AG04450 (cell line): ENCODE data around the gene HTR1D. TPM values are rescaled to one million over a fixed set of nuclear protein-coding genes. Genes with fewer than 3 reads are reported as not detected.
"Not testable (repeated sequence)": the region's sequence is repeated elsewhere in the genome, so short reads cannot be mapped to it uniquely, and the experiment has no call there.

Experiments used
- CTCF ChIA-PET: fragments of 300-600, 350-600 bp; formaldehyde crosslinking; extraction: SDS; loops from one replicate; lab custom pipeline; 2022; ENCODE audit warnings: antibody characterized with exemption, inconsistent platforms; lab: Charles Lee
- POLR2A ChIA-PET: fragments of 350-600 bp; formaldehyde crosslinking; extraction: SDS; loops from one replicate; lab custom pipeline; 2021; ENCODE audit warnings: antibody characterized with exemption, inconsistent platforms; lab: Yijun Ruan, JAX
- DNase-seq: peaks from one replicate; pipeline ENCODE4 v3.0.0-alpha.2; 2011; ENCODE audit warnings: low read depth, low spot score
- H3K27ac ChIP-seq: one replicate; pipeline ENCODE4 v1.5.1; 2012; ENCODE audit warnings: low read depth, low read length, control low read depth
- H3K27me3 ChIP-seq: one replicate; pipeline ENCODE4 v1.6.0; 2012; ENCODE audit warnings: low read length; ENCODE audit not compliant: control insufficient read depth, insufficient read depth
- H3K4me3 ChIP-seq: 2 replicates; pipeline ENCODE4 v1.5.1; 2011; ENCODE audit warnings: mild to moderate bottlenecking, low read depth, low read length, control low read depth
- H3K9me3 ChIP-seq: 2 replicates; pipeline ENCODE4 v1.5.1; 2012; ENCODE audit warnings: low read length; ENCODE audit not compliant: control insufficient read depth, insufficient read depth
- CTCF ChIP-seq: IDR thresholded peaks from 2 replicates; pipeline ENCODE4 v1.5.1; 2011; ENCODE audit warnings: low read depth, low read length, control low read depth, inconsistent platforms
- polyA plus RNA-seq: library from polyadenylated mRNA; depleted of rRNA; stranded (reverse); fragments of >200 nt; gene quantifications from 2 replicates; pipeline ENCODE4 v1.2.3, GENCODE V29; 2011

Gene HTR1D
- polyA plus RNA-seq, 1 experiment = 0.07 TPM

DNA sequence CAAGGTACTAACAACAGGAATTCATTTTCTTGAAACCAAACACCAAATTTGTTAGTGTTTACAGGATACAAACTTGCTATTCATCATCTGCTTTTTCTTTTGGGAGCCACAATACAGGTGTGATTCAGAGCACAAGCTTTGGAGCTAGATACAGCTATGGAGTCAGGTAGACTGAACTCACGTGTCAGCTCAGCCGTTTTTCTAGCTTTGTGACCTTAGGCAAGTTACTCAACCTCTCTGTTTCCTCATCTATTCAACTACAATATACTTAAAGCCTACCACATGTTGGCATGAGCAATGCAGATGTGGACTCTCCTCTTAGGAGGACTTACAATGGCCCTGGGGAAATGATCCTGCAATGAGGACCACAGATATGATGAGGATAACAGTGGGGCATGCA is 6.3 kb downstream of the HTR1D start:
- CTCF ChIA-PET = interaction anchor here (0.6 to 0.7 kb wide), 2 partner anchors 25 to 201 kb away, joined by 3 to 4 read pairs; no protein-coding TSS in a partner anchor
- peaks cover 9% of the 10 kb centered on the region for H3K27me3 ChIP-seq
- H3K27ac ChIP-seq = no peak overlapping the region
- no peak for TF ChIP-seq CTCF
- H3K4me3 ChIP-seq = no peak overlapping the region
- POLR2A ChIA-PET = no interaction called here
- no peak for DNase-seq
- no peaks in the 10 kb centered on the region for H3K9me3 ChIP-seq

GRCh38 chr1:23210351-23210785 is 6.9 kb downstream of the HTR1D start:
- CTCF ChIA-PET = interaction anchor here (0.6 kb wide), 1 partner anchor 202 kb away, joined by 4 read pairs; no protein-coding TSS in a partner anchor
- Histone ChIP-seq H3K9me3 (no peaks in the 10 kb centered on the region), H3K4me3 (no peak overlapping the region), H3K27ac (no peak overlapping the region), H3K27me3 (peaks cover 9% of the 10 kb centered on the region)
- TF ChIP-seq CTCF = 0 out of 2 replicates have a peak, but pooled peaks have one; percentile 5
- POLR2A ChIA-PET = no interaction called here
- DNase-seq = no peak

DNA sequence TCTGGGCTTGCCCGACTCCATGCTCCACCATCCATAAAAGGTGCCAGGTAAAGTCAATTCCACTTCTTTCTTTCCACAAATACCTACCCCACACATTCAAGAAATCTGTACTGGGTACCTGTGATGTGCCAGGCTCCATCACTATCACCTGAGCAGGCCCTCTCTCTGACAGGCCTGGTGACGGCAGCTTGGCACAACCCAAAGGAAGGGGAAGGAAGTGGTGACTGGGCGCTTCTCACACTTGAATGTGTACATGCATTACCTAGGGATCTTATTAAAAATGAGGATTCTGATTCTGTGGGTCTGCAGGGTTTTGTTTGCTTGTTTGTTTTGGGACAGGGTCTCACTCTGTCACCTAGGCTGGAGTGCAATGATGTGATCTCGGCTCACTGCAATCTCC is 7.5 kb downstream of the HTR1D start:
- Histone ChIP-seq H3K27me3 (peaks cover 9% of the 10 kb centered on the region), H3K27ac (no peak overlapping the region), H3K9me3 (no peaks in the 10 kb centered on the region), H3K4me3 (no peak overlapping the region)
- POLR2A ChIA-PET = no interaction called here
- no peak for DNase-seq
- TF ChIP-seq CTCF = no peak
- CTCF ChIA-PET = no interaction called here

DNA sequence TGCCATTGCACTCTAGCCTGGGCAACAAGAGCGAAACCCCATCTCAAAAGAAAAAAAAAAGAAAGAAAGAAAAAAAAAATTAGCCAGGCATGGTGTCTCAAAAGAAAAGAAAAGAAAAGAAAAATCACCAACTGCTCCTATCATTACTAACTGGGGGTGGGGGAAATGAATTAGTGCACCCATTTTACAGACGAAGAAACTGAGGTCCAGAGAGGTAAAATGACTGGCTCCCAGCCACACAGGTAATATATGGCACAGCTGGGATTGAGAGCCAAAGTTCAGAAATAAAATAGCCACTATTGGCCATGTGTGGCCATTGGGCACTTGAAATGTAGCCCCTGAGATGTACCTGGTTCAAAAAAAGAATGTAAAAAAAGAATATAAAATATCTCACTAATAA is 8.8 kb downstream of the HTR1D start:
- DNase-seq = no peak
- TF ChIP-seq CTCF = no peak
- CTCF ChIA-PET = interaction anchor here (0.6 kb wide), 1 partner anchor 44 kb away, joined by 3 read pairs; no protein-coding TSS in a partner anchor
- no peak overlapping the region for H3K27ac ChIP-seq
- no peaks in the 10 kb centered on the region for H3K9me3 ChIP-seq
- H3K4me3 ChIP-seq = no peak overlapping the region
- POLR2A ChIA-PET = no interaction called here
- peaks cover 7% of the 10 kb centered on the region for H3K27me3 ChIP-seq

GRCh38 chr1:23207733-23208132 is 9.6 kb downstream of the HTR1D start:
- DNase-seq, H3K4me3 ChIP-seq, CTCF ChIA-PET, POLR2A ChIA-PET, H3K27ac ChIP-seq, H3K27me3 ChIP-seq, H3K9me3 ChIP-seq: not testable (repeated sequence)
